HG03097 (cell line): ENCODE data around the gene SHISA3.

Experiments
- ATAC-seq: cut with Tn5 transposase; IDR thresholded peaks from one replicate; pipeline ENCODE4 v1.9.1; 2021; ENCODE audit not compliant: unreplicated experiment, low FRiP score

The SHISA3 gene

DNA sequence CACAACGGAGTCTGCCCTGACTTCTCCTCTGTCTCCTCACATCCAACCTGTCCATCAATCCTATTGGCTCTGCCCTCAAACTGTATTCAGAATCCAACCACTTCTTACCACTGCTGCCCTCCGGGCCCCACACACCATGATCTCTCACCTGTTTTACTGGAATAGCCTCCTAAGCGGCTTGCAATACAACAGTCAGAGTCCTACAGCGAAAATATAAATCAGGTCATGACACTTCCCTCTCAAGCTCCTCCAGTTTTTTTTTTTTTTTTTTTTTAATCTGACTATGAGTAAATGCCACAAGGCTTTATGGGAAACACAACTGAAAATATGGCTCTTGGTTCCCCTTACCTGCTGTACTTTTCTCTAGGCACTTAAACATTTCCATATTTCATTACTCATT is 42.8 kb downstream of the SHISA3 start:
- ATAC-seq = no peak

DNA sequence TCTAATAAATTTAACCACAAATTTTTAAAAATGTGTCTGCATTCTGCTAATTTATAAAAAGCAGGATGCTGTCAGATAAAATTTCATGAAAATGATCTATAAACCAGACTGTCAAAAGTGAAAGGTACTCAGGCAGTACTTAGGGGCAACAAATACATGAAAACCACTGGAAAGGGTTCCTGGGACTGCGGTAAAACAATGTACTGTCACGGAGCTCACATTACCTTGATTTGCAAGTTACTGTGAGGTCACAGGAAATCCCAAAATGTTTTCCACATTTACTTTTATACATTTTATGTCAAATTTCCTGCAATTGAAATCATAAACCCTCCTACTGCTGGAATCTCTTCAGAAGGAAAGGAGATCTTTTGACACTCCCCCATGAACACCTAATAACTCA is 45.3 kb downstream of the SHISA3 start:
- ATAC-seq = no peak

DNA sequence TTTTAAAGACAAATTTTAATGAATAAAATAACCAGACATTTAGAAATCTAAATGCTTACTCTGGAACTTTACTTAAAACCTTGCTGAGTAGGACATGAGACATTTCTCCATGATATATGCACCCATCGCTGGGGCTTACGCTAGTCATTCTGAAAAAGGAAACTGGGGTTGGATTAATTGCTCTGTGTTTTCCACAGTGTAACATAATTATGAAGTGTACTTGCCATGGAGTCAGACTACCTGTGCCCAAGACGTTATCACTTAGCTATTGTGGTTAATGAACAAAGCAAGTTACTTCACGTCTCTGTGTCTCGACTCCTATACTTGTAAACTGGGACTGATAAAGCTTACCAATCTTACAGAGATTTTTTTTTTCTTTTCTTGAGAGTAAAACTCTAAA is 47.8 kb downstream of the SHISA3 start:
- no peak for ATAC-seq

DNA sequence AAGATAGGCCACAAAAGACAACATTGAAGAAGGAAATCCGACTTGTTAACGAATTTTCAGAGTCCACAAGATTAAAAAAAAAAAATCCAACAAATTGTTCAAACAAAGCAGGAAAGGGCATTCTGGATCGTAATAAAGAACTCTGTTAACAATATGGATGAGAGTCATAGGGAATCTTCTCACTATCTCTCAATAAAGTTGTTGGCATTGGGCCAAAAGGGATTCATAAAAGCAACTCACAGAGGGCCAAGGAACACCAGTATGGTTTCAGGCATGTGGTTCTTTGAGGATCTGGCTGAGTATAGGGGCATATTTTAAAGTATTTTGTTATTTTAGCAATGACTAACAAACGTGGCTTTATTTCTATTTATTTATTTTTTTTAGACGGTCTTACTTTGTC is 49.5 kb downstream of the SHISA3 start:
- no peak for ATAC-seq
